Measurements from ENCODE around the gene NFASC. TPM values are rescaled to one million over a fixed set of nuclear protein-coding genes. Genes with fewer than 3 reads are reported as not detected.

The NFASC gene
- total RNA-seq, 1 donor from 2014 or later, result 1.4 TPM

- DNase-seq, result no peak
Observed at GRCh38 chr1:204863024-204863423, 7.6 kb upstream of the NFASC start.

DNA sequence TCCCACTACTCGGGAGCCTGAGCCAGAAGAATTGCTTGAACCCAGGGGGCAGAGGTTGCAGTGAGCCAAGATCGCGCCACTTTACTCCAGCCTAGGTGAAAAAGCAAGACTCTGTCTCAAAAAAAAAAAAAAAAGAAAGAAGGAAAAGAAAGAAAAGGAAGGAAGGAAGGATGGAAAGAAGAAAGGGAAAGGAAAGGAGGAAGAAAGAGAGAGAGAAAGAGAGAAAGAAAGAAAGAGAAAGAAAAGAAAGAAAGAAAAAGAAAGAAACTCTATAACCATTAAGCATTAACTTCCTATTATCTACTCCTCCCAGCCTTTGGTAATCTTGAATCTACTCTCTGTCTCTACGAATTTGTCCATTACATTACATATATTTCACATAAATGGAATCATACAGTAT, 6.9 kb upstream of the NFASC start:
- no peak for DNase-seq

DNA sequence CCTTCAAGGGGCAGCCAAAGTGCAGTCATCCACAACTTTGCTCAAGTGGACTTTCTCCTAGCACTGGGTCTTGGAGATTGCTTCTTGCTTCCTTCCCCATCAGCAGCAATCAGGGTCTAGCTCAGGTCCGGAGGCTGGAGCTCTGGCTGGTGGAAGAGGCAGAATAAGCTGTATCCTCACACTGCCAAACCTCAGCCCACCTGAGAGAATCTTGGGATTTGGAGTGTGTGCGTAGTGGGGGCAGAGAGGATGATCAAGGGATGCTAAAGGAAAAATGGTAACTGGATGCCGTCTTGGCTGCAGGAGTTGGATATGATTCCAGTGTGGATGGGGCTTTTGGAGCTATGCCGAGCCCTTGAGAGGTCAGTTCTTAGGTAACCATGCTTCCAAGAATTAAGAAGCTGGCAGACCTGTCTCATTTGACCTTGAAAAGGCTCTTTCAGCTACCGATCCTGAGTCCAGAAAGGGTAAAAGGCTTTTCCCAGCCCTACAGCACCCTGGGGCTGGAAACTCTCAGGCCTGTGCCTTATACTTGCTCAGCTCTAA, 4.5 kb upstream of the NFASC start:
- DNase-seq, result no peak

DNA sequence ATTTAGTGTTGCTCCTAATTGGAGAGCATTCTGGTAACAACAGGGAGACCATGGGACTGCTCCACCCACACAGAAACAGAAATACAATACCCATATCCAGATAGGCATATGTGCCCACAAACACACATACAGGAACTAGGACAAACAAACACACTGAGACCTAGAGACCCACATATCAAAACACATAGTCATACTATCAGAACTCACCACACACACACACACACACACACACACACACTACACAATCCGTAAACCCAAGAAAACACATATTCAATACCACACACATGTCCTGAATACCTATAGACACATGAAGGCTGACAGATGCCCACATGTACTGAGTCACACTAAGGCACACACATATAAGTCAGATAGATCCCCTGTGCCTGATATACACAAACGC, 3.5 kb upstream of the NFASC start:
- no peak for DNase-seq

DNA sequence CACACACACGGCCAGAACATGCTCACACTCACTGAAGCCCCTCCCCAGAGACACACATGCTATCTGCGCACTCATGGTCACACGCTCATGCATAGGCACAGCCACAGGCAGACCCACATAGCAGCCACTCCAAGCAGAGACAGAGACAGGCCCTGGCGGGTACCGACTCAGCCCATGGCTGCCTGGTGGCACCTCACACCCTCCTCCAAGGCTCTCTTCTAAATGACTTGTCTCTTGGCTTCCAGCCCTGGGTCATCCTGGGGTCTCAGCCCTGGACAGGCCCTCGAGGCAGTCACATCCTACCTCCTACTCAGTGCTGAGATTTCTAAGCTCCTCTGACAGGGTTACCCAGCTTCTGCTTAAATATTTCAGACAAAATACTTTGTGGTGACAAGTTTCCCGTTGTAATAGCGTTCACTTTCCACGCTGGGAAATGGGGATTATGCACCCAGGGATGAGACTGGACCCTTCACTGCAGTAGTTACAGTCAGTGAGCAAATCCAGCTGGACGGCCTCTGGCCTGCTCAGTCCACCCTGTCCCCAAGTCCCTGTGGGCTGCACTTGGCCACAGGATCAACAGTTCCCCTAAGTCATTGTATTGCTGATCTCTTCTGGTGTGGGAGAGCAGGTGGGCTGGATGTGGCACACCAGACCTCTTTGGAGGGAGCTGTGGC, 2.9 kb upstream of the NFASC start:
- no peak for DNase-seq

DNA sequence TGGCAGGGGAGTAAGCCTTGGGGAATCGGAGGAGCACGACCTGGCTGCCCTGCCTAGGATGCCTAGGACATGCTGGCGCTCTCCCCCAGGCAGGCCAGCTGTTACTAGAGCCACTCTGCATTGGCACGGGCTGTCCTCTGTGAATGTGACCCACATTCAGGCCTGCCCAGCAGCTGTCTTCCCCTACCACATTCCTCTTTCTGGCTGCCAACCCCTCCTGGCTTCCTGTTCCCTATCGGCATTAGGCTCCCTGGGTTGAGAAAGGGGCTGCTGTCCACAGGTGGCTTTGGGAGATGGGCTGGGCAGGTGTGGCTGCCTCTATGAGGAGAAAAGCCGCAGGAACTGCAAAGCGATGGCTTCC, 2.3 kb upstream of the NFASC start:
- DNase-seq, result no peak

DNA sequence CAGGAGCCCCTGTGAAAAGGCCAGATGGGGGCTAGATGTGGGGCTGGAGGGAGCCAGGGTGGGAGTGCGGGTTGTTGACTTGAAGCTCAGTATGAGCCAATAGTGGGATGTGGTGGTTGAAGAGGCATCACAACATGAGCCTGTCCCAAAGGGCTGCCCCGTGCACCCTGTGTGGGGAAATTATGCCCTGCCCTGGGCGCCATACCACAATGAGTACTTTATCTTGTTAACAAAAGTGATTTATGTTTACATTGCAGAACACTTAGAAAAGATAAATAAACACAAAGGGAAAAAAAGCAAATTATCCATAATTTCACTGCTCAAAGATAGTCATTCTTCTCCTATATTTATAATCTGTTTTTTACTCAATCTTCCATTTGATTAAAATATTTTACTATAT, 1.6 kb upstream of the NFASC start:
- DNase-seq, result no peak

DNA sequence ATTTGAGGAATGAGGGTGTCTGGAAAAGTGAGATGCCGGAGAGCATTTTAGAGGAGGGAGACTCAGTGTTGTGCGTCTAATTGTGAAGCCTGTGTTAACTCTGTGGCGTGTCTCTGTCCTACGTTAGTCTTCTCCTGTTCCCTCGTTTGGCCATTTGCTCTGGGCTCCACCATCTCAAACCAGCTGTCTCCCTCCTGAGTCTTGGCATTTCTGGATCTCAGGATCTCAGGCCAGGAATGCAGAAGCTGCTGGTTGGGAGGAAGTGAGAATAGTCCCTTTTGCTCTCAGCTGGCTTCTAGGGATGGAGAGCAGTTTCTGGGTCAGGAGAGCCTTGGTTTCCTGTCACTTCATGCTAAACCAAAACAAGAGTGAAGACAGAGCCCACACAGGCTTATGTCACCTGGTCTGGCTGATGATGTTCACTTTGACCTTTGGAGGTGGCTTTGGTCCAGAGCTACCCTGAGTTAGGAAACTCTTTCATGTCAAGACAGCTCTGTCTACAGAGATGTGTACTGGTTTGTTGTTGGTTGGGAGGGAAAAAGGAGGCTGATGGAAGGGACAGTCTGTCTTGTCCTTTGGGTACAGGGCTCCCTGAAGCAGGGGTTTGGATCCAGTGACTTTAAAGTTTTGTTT, 859 bp downstream of the NFASC start:
- DNase-seq, result no peak

DNA sequence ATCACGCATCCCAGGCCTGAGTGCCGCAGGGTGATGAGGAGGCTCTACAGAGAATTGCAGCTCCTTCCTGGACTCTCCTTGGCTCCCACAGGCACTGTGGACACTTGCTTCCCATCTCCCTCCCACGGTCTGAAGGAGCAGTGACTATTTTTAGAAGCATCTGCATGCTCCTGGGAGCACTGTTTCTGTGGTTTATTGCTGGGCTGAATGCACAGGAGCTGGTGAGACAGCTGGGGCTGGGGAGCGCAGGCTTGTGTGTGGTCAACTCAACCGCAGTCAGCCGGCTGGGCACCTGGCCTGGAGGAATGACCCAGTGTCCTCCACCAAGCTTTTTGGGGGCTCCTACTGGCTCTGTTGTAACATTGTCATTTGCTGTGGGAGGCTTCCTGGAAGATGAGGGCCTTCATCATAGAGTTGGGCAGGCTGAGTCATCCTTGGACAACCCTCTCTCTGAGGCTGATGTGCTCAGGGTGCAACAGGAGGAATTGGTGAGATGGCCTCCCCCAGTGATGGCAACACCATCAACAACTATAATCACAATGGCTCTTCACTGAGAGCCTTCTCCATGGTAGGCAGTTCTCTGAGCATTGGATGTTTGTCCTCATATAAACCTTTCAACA, 1.7 kb downstream of the NFASC start:
- DNase-seq, result no peak

DNA sequence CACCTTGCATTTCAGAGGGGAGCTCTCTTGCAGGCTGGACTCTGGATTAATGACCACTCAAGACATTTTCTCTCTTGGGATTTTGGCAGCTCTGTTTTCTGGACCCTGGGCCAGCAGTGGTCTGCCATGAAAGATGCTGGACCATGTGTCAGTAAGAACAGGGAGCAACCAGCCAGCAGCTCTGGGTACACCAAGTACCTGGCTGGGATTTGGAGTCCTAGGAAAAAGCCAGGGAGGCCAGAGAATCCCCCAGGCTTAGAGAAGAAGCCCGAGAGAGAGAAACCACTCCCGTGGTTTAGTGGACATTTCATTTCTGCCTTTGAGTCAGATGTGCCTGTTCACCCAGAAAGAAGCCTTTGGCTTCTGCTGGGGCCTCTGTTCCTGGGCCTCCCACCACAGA, 2.5 kb downstream of the NFASC start:
- no peak for DNase-seq

DNA sequence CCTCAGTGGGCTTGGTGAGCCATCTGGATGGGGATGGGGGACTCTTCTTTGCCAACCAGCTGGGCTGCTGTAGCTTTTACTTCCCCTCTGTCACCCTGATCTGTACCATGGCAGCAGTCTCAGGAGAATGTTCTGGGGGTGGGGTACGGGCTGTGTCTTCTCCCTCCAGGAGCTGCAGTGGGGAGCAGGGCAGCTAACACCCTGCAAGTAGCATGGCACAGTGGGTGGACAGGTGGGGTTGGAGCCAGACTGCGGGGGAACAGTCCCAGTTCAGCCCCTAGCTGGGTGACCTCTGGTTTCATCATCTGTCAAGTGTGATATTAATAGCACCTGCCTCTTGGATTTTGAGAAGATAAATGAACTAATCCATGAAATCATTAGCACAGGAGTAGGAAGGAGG, 3.1 kb downstream of the NFASC start:
- no peak for DNase-seq

DNA sequence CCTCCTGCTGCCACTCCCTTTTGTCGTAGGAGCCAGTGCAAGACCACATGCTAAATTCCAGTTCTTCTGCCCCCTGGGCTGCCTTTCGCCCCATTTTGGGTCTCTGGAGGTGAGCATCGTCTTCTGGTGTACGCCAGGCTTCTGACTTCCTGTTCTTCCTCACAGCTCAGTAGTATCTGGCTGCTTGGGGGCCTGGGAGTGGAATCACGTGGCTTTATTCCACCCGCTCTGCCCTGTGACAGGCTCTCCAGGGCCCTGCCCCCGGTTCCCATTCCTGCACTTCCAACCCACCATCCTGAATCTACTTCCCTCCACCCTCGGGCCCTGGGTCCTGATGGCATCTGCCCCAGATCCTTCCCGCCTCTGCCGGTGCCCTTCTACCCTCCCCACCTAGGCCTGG, 3.6 kb downstream of the NFASC start:
- DNase-seq, result no peak

GRCh38 chr1:204875255-204875654, 4.6 kb downstream of the NFASC start:
- DNase-seq, result no peak

GRCh38 chr1:204878621-204879234, 8.1 kb downstream of the NFASC start:
- no peak for DNase-seq

- no peak for DNase-seq
Observed at GRCh38 chr1:204879351-204879750, 8.7 kb downstream of the NFASC start.

- DNase-seq, result no peak
Observed at GRCh38 chr1:204880906-204881305, 10.2 kb downstream of the NFASC start.

GRCh38 chr1:204882479-204882878, 11.8 kb downstream of the NFASC start:
- DNase-seq, result no peak

GRCh38 chr1:204883405-204883804, 12.7 kb downstream of the NFASC start:
- no peak for DNase-seq

- DNase-seq, result no peak
Observed at GRCh38 chr1:204885288-204885711, 14.6 kb downstream of the NFASC start.

DNA sequence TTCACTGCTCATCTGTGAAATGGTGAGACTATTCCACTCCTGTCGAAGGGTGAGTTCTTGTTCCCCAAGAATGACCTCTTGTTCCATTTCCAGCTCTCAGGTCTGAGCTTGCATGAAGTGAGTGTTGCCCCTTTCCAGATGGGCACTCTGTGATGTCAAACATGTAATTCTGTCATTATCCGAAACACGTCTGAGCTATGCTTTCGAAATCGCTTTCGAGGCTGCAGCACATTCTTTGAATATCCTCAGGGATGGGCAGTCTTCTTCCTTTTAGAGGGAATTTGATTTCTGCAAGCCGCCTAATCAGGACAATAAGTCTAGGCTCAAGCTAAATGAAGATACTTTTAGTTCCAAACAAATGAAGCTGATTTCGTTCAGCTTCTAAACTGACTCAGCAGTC, 15.1 kb downstream of the NFASC start:
- no peak for DNase-seq

DNA sequence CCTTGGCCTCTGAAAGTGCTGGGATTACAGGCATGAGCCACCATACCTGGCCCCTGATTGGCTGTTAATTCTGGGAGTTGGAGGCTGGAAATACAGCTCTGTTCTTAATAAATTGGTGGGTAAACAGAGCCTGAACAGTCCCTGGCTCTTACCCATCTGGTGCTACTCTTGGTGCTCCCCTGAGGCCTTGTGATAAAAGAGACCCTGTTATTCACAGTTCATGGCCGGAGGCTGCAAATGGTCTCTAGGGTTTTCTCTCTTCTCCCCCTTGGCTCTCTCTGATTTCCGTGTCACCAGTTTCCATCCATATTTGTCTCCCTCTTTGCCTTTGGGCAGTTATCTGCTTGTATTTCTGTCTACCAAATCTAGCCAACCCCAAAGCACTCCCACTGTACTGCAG, 17.2 kb downstream of the NFASC start:
- DNase-seq, result no peak

DNA sequence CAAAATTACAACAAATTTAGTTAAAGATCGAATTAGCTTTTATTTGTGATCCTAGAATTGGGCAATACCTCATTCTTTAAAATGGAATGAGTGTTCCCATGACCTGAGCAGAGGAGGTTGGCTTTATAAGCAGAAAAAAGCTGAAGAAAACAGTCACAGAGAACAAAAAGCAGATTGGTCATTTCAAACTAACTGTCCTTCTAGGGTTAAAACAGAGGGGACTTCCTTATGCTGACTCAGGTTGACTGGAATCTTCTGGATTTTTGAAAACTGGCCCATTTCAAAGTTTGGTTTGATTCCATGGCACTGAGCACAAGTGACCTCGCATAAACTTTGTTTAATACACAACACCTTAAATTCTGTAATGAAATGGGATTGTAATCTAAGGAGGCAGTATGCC, 17.6 kb downstream of the NFASC start:
- DNase-seq, result no peak

DNA sequence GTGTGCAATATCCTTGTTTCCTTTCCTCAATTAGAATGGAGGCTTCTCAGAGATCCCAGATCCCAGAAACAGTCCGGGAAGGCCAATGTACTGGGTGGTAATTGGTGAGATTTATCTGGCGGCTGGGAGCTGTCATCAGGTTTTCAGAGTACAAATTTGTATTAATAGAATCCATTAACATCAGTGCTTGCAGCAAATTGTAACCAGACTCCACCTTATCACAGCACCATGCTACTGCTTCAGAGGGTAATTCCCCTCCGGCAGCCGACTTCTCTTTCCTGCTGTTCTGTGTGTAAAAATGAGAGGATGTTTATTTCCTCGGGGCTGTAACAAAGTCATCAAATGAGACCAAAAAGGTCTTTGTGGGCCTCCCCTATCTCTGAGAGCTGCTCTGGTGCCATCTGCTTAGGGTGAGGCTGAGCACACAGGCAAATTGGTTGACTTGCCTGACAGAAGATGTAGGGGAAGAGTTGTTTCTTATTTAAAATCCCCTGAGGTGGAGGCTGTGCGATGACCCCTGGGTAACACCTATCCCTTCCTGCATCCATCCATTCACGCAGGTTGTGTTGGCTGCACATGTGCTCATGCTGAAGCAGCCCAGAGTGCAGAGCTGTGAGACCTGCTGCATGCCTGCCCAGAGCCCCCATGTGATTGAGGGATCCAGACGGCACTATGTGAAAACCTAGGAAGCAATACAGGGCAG, 19.2 kb downstream of the NFASC start:
- DNase-seq, result no peak

All from skin of body (tissue), 2 donors.